ENCODE results near the gene ITGA6.

The ITGA6 gene

DNA sequence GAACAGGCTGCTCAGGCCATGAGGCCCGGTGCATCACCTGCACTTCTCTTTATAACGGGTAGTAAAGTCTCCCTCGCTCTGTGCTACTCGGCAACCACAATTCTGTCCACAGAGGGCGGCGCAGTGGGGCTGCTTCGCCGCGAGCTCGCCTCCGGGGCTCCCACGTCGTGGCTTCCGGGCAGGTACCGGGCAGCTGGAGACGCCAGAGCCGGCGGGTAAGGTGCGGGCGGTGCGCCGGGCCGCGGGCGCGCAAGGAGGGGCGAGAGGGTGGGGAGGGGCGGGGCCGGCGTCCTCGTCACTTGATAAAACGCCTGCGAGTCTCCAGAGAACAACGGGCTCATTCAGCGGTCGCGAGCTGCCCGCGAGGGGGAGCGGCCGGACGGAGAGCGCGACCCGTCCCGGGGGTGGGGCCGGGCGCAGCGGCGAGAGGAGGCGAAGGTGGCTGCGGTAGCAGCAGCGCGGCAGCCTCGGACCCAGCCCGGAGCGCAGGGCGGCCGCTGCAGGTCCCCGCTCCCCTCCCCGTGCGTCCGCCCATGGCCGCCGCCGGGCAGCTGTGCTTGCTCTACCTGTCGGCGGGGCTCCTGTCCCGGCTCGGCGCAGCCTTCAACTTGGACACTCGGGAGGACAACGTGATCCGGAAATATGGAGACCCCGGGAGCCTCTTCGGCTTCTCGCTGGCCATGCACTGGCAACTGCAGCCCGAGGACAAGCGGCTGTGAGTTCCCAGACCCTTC, at the start of gene ITGA6:
Gene ITGA6 (plus strand): TSS at position 331 of the 734 bp plus-strand sequence.
- peak; percentile 81 for DNase-seq

DNA sequence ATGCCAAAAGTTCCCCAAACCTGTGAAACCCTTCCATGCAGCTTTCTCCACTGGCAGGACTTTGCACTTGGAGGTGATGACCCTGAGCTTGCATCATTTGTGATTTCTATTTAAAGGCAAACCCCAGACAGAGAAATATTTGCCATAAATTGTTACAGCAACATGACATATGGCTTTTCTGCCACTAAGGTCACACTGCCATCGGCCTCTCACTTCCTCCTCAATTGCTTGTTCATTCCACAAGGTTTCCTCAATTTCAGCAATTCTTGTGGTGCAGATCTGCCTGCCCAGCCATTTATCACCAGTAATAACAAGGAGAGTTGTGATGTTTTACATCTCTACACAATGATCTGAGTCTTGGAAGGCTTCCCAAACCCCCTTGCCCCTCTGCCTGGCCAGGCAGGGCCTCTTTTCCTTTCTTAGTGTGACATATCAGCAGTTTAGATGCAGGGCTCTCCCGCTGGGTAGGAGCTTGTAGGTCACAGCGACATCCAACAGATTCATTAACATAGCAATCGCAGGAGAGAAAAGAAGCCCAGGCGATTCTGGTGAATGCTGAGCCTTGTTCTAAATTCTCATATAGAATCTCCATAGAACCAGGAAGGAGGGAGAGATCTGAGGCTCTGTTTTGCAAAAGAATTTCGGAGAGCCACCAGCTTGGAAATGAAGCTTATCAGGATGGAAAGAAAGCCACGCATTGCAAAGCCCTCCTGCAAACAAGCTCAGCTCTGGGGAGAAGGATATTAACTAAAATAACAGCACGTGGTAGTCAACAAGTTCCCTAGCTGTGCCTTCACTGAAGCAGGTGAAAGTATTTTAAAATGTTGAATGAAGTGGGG, 46.7 kb upstream of the ITGA6 start:
- DNase-seq: no peak

GRCh38 chr2:172381275-172382027, 45.9 kb upstream of the ITGA6 start:
- no peak for DNase-seq

DNA sequence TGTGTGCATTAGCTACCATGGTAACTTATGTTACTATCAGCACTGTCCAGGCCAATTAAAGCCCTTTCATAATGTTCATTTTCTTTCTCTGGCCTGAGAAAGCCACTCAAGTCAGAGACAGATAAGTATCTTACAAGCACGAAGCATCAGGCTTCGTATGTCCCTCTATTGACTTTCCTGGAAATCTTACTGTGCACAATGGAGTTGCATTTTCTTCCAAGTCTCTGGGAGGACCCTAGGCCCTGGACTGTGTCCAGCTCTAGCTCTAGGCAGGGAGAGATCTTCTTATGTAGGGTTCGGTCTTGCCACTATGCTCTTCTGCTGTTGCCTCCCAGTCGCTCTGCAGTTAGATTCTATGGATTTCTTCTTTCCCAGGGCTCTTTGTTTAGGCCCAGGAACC, 40.0 kb upstream of the ITGA6 start:
- no peak for DNase-seq

DNA sequence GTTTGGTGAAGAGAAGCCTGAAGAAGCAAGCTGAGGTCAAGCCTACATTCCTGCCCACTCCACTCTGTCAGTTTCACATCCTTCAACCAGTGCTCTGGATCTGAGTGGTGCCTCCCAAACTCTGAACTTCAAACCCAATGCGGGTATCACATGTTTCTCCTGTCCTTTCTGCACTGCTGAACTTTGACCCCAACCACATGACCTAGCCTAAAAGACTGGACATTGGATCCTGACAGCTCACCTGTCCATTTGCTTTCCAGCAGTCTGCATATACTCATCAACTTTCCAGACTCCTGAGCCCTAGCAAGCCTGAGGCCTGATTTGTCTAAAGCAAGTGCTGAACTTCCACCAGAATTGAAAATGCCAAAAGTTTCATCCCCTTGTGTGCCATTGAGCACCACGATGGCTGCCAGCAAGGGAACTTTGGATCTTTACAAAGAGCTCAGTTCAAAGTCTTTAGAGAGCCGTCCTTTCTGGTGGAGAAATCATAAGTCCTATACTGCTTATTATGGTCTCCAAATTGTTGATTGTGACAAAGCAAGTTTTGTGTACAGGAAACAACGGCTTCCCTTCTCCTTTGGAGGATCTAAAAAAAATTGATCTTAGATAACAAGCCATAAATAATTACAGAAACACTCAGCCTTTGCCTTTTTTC, 37.6 kb upstream of the ITGA6 start:
- DNase-seq: no peak

GRCh38 chr2:172394002-172394401, 33.4 kb upstream of the ITGA6 start:
- no peak for DNase-seq

DNA sequence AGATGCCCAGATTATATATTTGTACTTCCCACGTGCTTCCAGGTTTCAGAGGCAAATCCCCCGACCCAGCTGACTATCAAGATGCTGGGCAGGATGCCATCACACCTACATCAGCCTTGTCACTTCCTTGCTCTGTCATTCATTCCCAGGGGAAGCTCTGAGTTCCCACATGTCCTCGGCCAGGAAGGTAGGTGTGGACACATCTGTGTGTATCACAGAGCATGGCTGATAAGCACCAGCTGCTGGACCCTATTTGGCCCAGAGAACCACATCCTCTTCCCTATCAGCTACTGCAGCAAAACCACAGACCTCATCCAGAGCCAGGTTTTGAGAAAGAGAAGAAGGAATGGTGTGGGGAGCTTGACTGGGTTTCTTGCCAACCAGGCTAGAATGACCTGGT, 31.9 kb upstream of the ITGA6 start:
- DNase-seq: no peak

DNA sequence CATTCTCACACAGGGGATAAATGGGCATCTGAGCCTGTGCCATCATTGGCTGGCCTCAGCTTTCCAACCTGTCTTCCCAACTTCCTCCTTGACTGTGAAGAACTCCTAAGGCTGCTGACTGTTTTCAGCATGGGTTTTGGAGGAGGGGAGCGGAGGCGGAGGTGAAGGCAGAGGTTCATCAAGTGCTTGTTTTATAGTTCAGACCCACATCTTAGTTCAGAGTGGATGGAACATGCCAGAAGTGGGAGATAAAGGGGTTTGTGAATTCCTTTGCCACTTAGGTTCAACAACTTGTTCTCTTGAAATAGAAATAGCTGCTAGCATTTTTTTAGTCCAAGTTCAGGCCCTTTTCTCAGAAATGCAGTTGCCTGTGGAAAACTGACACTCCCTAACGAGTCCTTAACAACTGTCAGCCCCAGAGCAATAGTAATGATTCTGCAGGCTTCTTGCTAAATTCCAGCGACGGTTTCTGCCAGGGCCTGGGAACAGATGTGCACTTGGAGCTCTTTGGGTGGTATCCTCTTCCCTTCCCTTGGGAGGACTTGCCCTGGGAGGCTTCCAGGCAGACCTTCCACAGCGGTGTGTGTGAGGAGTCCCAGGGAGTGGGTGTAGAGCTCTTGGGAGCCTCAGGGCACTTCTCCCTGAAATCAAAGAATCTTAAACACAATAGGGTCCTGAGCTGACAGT, 30.1 kb upstream of the ITGA6 start:
- no peak for DNase-seq

- DNase-seq: no peak
These were observed 28.9 kb upstream of the ITGA6 start for GRCh38 chr2:172398440-172398839.

GRCh38 chr2:172399765-172400164, 27.6 kb upstream of the ITGA6 start:
- DNase-seq: no peak

- no peak for DNase-seq
These were observed 25.2 kb upstream of the ITGA6 start for GRCh38 chr2:172402198-172402597.

- DNase-seq: no peak
These were observed 24.0 kb upstream of the ITGA6 start for GRCh38 chr2:172403402-172403801.

DNA sequence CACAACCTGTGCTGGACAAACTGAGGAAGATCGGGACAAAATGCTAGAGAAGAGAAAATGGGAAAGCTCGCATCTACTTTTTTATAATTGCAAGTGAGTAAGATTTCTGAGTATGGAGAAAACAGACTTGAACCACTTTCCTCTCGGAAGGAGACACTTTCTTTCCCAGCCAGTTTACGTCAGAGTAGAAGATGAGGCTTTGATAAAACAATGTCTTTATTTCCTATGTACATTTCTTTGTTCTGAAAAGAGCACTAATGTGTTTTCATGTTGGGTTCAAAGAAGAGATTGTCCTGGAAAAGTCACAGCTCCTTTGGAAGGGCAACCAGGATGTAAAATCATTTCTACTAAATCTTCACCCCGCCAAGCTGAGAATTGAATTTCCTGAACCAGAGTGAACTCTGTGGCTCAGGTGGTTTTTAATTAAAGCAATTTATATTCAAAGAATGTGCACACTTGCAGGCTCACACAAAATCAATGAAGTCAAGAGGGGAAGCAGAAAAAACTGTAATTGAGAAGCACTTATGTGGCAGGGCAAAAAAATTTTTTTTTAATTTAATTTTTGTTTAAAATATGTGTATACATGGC, 23.4 kb upstream of the ITGA6 start:
- DNase-seq: no peak

DNA sequence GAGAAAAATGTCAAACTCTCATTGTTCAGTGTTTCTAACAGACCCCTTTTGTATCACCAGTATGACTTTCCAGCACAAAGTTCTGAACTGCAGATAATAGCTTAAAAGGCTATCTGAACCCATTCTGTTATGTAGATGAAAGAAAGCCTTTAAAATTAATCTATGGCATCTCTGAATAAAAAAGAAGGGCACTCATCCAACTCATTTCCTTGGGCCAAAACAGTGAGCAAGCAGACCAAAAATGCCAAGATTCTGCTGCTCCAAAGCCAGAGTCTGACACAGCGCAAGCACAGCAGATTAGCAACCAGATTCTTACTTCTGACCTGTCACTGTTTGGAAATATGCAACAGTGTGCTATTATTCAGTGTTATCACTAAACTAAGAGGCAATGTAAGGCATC, 22.6 kb upstream of the ITGA6 start:
- DNase-seq: no peak

DNA sequence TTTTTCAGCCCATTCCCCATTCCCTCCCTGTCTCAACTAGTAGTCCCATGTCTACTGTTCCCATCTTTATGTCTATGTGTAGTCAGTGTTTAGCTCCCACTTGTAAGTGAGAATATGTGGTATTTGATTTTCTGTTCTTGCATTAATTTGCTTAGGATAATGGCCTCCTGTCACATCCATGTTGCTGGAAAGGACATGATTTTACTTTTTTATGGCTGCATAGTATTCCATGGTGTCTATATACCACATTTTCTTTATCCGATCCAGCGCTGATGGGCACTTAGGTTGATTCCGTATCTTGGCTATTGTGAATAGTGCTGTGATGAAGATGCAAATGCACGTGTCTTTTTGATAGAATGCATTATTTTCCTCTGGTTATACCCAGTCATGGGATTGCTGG, 21.7 kb upstream of the ITGA6 start:
- DNase-seq: no peak

- DNase-seq: peak; percentile 37
These were observed 19.1 kb upstream of the ITGA6 start for GRCh38 chr2:172408143-172408766.

DNA sequence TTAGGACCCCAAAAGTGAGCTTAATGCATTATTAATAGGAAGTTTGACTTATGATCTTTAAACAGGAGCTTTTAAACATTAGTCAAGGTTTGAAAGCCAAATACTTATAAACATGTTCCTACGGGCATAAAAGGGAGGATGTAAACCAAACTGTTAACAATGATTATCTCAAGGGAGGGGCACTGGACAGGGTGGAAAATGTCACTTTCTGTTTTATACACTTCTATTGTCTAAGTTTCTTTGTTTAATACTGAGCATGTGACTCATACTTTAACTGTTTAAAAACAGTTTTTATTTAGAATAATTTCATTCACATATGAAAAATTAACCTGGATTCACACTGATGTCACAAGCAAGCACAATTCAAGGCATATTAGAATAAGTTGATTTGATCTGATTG, 18.3 kb upstream of the ITGA6 start:
- DNase-seq: no peak

GRCh38 chr2:172412984-172413492, 14.3 kb upstream of the ITGA6 start:
- DNase-seq: no peak

GRCh38 chr2:172415157-172415864, 12.1 kb upstream of the ITGA6 start:
- DNase-seq: no peak

DNA sequence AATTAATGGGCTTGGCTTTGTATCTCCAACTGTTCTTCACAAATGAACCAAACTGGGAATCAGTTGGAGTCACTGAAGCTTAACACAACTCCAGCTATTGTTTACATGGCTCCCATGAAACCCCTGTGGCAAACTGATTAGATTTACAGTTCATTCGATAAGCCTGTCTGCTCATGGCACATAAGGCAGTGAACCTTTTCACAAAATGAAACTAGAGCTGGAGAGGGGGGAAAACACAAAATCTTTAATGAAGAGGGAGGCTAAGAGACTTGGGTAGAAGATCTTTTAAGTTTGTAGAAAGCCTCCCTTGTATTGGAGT, 11.6 kb upstream of the ITGA6 start:
- DNase-seq: no peak
